GM10847 (cell line): Measurements from ENCODE around the gene METTL21A.

ENCODE experiments used
- POLR2A ChIP-seq: IDR thresholded peaks from 2 replicates; pipeline ENCODE4 v1.6.1; 2011; ENCODE audit not compliant: insufficient read length; ENCODE audit errors: extremely low read depth

The METTL21A gene

GRCh38 chr2:207632575-207633493 is 7.6 kb upstream of the METTL21A start:
- TF ChIP-seq POLR2A: no peak

DNA sequence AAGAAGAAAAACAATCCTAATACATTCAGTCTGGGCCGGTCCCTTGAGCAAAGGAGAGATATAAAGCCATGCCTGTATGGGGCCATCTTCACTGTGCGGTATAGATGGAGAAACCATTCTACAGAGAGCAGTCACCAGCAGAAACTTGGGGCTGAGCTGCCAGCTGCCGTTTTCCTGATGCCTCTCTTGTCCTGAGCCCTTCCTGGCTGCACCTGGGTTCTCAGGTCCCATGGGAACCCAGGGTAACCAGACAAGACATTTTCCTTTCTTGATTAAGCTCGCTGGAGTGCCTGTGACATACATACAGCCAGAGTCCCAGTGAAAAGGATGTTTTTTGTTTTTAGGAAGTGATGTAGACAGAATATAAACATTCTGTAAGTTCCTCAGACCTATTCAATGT is 5.3 kb upstream of the METTL21A start:
- no peak for TF ChIP-seq POLR2A

DNA sequence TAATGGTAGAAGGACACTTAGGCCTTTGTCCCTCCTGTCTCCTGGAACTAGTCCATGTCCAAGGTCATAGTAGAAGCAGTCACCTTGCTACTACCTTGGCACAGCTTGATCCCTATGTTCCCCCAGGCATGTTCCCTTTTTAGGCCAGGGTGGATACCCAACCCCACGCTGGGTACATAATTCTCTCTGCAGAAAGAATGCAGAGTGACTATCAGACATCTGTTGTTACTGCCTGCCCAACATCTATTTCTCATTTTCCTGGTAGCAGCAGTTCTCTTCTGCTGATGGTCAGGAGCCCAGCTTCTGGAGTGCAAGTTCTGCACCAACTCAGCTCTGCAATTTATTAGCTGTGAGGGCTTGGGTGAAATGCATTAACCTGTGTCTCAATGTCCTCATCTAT is 4.4 kb upstream of the METTL21A start:
- no peak for TF ChIP-seq POLR2A

GRCh38 chr2:207624185-207625013 is 795 bp downstream of the METTL21A start:
- TF ChIP-seq POLR2A: peak; percentile 52

- no peak for TF ChIP-seq POLR2A
Observed at GRCh38 chr2:207621501-207622039, 3.6 kb downstream of the METTL21A start.

GRCh38 chr2:207619764-207620203 is 5.4 kb downstream of the METTL21A start:
- no peak for TF ChIP-seq POLR2A

GRCh38 chr2:207617011-207617671 is 8.1 kb downstream of the METTL21A start:
- TF ChIP-seq POLR2A: no peak

DNA sequence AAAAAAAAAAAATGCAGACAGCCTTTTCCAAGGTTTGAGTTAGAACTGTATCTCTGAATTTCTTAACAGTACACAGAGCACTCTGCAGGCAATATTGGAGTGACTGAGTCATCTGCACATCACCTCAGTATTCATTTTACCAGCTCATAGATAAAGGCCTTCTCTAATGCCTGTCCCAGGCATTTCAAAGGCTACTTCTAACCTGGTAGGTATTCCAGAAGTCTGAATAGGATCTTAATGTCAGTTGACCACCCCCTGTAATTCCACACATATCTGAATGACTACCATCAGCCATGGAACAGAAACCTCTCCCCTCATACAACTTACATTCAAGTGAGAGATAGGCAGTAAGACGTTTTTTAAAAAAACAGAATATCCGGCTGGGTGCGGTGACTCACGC is 9.0 kb downstream of the METTL21A start:
- TF ChIP-seq POLR2A: no peak

GRCh38 chr2:207614824-207615223 is 10.4 kb downstream of the METTL21A start:
- no peak for TF ChIP-seq POLR2A

GRCh38 chr2:207612714-207613113 is 12.5 kb downstream of the METTL21A start:
- no peak for TF ChIP-seq POLR2A

- TF ChIP-seq POLR2A: no peak
Observed at GRCh38 chr2:207606829-207607228, 18.4 kb downstream of the METTL21A start.

GRCh38 chr2:207606399-207606798 is 18.8 kb downstream of the METTL21A start:
- no peak for TF ChIP-seq POLR2A

DNA sequence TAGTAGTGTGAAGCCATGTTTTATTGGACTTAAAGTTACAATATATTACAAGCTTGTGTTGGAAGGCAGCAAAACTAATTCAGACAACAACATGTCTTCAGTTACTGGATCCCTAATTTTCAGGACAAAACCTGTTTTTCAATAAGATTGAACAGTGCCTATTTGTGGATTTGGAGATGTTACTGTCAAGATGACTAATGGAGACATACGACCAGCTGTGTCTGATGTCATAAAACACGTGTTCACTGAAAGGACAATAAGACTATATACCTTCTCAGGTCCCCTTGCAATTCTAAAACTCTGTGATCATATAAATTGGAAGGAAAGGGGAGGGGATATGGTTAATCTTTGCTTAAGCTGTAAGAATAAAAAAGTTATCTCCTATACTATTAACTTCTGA is 21.7 kb downstream of the METTL21A start:
- no peak for TF ChIP-seq POLR2A

DNA sequence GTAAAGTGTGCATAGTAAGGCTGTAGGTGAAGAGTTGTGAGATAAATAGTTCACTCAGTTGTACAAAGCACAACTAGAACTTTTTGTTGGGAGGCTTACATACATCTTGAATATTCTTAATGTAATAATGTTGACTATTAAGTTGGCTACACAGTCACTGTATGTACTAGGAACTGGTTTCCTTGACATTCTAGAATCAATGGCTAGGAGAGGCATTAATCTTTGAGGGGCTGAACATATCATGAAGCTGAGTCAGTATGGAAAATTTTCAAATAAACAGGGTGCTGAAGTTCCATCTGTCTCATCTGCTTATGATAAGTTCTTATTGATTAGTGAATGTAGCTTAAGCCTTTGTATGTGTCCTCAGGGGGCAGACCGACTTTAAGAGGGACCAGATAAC is 23.4 kb downstream of the METTL21A start:
- TF ChIP-seq POLR2A: no peak

DNA sequence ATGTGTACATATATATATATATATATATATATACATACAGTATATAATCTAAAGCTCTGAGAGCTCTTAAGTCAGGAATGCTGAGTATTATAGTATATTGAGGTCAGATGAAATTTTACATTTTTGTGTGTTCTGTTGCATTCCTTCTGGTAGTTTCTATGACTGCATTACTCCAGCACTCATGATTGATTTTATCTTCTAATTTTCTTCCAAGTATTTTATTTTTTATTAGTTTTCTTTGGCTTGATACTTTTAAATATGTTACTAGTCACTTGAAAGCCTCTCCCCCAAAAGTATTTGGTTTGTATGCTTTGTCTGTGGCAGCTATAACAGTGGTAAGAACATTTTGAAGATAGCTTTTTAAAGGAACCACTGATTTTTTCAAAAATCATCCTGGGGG is 25.0 kb downstream of the METTL21A start:
- no peak for TF ChIP-seq POLR2A
